CD14-positive monocyte (primary cell): ENCODE results near the gene PIAS1. TPM values are rescaled to one million over a fixed set of nuclear protein-coding genes. Genes with fewer than 3 reads are reported as not detected.

Experiments
- DNase-seq, 3 donors: peaks; one replicate each; pipeline ENCODE4 v3.0.0-alpha.2; 2011 to 2022
- H2AFZ ChIP-seq: 2 replicates; pipeline ENCODE4 v1.6.0; 2012; ENCODE audit warnings: mild to moderate bottlenecking, low read depth, low read length, inconsistent platforms; ENCODE audit not compliant: insufficient read depth, poor library complexity, severe bottlenecking
- H3K27ac ChIP-seq, 2 donors: 1 replicate in 1 of 2; 2 replicates in 1 of 2; pipeline ENCODE4 v1.5.1; 2012 to 2013; ENCODE audit warnings: low read length in 2 of 2, control low read depth in 1 of 2, inconsistent platforms in 1 of 2, low read depth in 1 of 2, mild to moderate bottlenecking in 1 of 2
- H3K27me3 ChIP-seq, 2 donors: one replicate each; pipeline versions ENCODE4 v1.6.0 to v1.6.1; 2011 to 2013; ENCODE audit warnings: low read length in 2 of 2; ENCODE audit not compliant: control insufficient read depth in 2 of 2, insufficient read depth in 2 of 2
- H3K36me3 ChIP-seq, 2 donors: replicated peaks in 1 of 2; 1 replicate in 1 of 2; 2 replicates in 1 of 2; pipeline versions ENCODE4 v1.5.1 to v1.6.1; 2012 to 2013; ENCODE audit warnings: low read length in 2 of 2, control low read depth in 1 of 2, inconsistent platforms in 1 of 2, mild to moderate bottlenecking in 1 of 2; ENCODE audit not compliant: insufficient read depth in 2 of 2, control insufficient read depth in 1 of 2
- H3K4me1 ChIP-seq, 2 donors: 1 replicate in 1 of 2; 2 replicates in 1 of 2; pipeline versions ENCODE4 v1.5.1 to v1.6.1; 2012 to 2013; ENCODE audit warnings: low read length in 2 of 2, control low read depth in 1 of 2, inconsistent platforms in 1 of 2, mild to moderate bottlenecking in 1 of 2, moderate library complexity in 1 of 2; ENCODE audit not compliant: insufficient read depth in 2 of 2, control insufficient read depth in 1 of 2
- H3K4me2 ChIP-seq: replicated peaks from 2 replicates; pipeline ENCODE3; 2012; ENCODE audit warnings: low read length, moderate library complexity, mild to moderate bottlenecking; ENCODE audit not compliant: poor library complexity, severe bottlenecking; ENCODE audit errors: extremely low read depth
- H3K4me3 ChIP-seq, 3 experiments: fragments of 200-600 bp in 1 of 3; sonication (generic) in 1 of 3; replicated peaks in 1 of 3; 1 replicate in 2 of 3; 2 replicates in 1 of 3; pipeline ENCODE4 v1.5.1; 2011 to 2013; ENCODE audit warnings: low read length in 3 of 3, mild to moderate bottlenecking in 3 of 3, control low read depth in 2 of 3, low read depth in 2 of 3, inconsistent platforms in 1 of 3, moderate library complexity in 1 of 3
- H3K79me2 ChIP-seq: 2 replicates; pipeline ENCODE4 v1.6.0; 2012; ENCODE audit warnings: mild to moderate bottlenecking, control low read depth, inconsistent platforms, low read length, moderate library complexity; ENCODE audit not compliant: insufficient read depth
- H3K9ac ChIP-seq: 2 replicates; pipeline ENCODE4 v1.6.0; 2017; ENCODE audit warnings: low read length, mild to moderate bottlenecking; ENCODE audit not compliant: insufficient read depth, poor library complexity, severe bottlenecking
- H3K9me3 ChIP-seq, 2 donors: replicated peaks in 1 of 2; 1 replicate in 1 of 2; 2 replicates in 1 of 2; pipeline versions ENCODE4 v1.5.1 to v1.6.1; 2012 to 2013; ENCODE audit warnings: low read length in 2 of 2, control low read depth in 1 of 2; ENCODE audit not compliant: control insufficient read depth in 1 of 2, insufficient read depth in 1 of 2
- H4K20me1 ChIP-seq: 2 replicates; pipeline ENCODE4 v1.6.0; 2012; ENCODE audit warnings: mild to moderate bottlenecking, low read length, control low read depth, moderate library complexity; ENCODE audit not compliant: insufficient read depth
- H3K27ac Mint-ChIP-seq, 7 donors: one replicate each; pipeline ENCODE4 v1.8.0; 2020; ENCODE audit warnings: mild to moderate bottlenecking in 7 of 7, mixed read lengths in 7 of 7, moderate library complexity in 6 of 7, inconsistent platforms in 2 of 7
- H3K27me3 Mint-ChIP-seq, 3 donors: one replicate each; pipeline ENCODE4 v1.8.0; 2021 to 2022; ENCODE audit warnings: low read depth in 3 of 3, mild to moderate bottlenecking in 3 of 3, mixed read lengths in 3 of 3, moderate library complexity in 3 of 3, inconsistent platforms in 1 of 3
- H3K36me3 Mint-ChIP-seq, 2 donors: one replicate each; pipeline ENCODE4 v1.8.0; 2020; ENCODE audit warnings: mixed read lengths in 2 of 2, inconsistent platforms in 1 of 2, mild to moderate bottlenecking in 1 of 2
- H3K4me1 Mint-ChIP-seq: one replicate; pipeline ENCODE4 v1.8.0; 2020; ENCODE audit warnings: mild to moderate bottlenecking, mixed read lengths
- H3K4me3 Mint-ChIP-seq, 2 donors: one replicate each; pipeline ENCODE4 v1.8.0; 2020; ENCODE audit warnings: mild to moderate bottlenecking in 2 of 2, mixed read lengths in 2 of 2, moderate library complexity in 1 of 2
- H3K9me3 Mint-ChIP-seq, 7 donors: one replicate each; pipeline ENCODE4 v1.8.0; 2020 to 2022; ENCODE audit warnings: mixed read lengths in 7 of 7, mild to moderate bottlenecking in 6 of 7, moderate library complexity in 6 of 7, inconsistent platforms in 2 of 7
- WGBS: methylation state at CpG from one replicate; pipeline ENCODE4 v1.1.5; 2013; ENCODE audit warnings: missing lambda C conversion rate; ENCODE audit not compliant: insufficient coverage; 5-methylcytosine and 5-hydroxymethylcytosine counted together
- intact Hi-C, 2 donors: fragments of 100-400 bp; cut with micrococcal nuclease; formaldehyde crosslinking; loops; one replicate each; pipeline versions ENCODE4 v1.15.0 to v1.15.1; 2023
- polyA plus RNA-seq, 3 donors: library from polyadenylated mRNA; depleted of rRNA in 1 of 3; unstranded in 2 of 3; stranded (reverse) in 1 of 3; fragments of 300-500 nt in 2 of 3; fragments of >200 nt in 1 of 3; fragmentation: Illumina TruSeq in 2 of 3; gene quantifications; 1 replicate in 2 of 3; 2 replicates in 1 of 3; pipeline ENCODE4 v1.2.3, GENCODE V29; 2012 to 2021
- TF ChIP-seq, protein P1 (sequence below): fragments of 200-600 bp; IDR thresholded peaks from one replicate; pipeline ENCODE4 v1.8.0; 2022; ENCODE audit warnings: antibody characterized with exemption, mild to moderate bottlenecking

Gene PIAS1
- polyA plus RNA-seq, 3 donors, result 47.3 to 109 (median 89.8) TPM

DNA sequence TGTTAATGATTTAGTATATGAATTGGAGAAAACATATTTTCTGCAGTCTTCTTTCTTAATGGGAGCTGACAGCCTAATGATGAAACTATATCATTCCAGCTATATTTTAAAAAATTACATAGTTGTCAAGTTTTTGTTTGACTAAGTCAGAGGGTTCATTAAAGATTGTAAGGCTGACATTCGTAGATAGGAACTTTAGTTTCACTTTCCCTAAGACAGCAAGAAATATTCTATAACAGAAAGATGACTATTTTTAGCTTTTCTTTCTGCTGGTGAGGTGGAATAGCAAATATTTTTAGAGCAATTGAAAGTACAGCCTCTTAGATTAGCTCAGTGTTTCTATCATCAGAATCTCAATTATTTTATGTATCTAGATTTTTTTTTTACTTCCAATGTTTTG is 60.2 kb downstream of the PIAS1 start:
- Mint-ChIP-seq H3K4me1 (peaks cover 41% of the 10 kb centered on the region), H3K27ac (peak overlapping the region in 3 of 7 donors; percentile 56 to 90 (median 87)), H3K36me3 (peaks cover 6 to 16% of the 10 kb centered on the region in 2 donors), H3K27me3 (no peaks in the 10 kb centered on the region), H3K4me3 (peak overlapping the region; percentile 61 to 76), H3K9me3 (no peaks in the 10 kb centered on the region)
- TF ChIP-seq, protein P1, sequence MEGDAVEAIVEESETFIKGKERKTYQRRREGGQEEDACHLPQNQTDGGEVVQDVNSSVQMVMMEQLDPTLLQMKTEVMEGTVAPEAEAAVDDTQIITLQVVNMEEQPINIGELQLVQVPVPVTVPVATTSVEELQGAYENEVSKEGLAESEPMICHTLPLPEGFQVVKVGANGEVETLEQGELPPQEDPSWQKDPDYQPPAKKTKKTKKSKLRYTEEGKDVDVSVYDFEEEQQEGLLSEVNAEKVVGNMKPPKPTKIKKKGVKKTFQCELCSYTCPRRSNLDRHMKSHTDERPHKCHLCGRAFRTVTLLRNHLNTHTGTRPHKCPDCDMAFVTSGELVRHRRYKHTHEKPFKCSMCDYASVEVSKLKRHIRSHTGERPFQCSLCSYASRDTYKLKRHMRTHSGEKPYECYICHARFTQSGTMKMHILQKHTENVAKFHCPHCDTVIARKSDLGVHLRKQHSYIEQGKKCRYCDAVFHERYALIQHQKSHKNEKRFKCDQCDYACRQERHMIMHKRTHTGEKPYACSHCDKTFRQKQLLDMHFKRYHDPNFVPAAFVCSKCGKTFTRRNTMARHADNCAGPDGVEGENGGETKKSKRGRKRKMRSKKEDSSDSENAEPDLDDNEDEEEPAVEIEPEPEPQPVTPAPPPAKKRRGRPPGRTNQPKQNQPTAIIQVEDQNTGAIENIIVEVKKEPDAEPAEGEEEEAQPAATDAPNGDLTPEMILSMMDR, result no peak
- Histone ChIP-seq H3K36me3 (peaks cover 0 to 23% of the 10 kb centered on the region in 2 donors), H3K4me2 (peak overlapping the region; percentile 68), H3K27me3 (no peaks in the 10 kb centered on the region), H3K79me2 (peaks cover 100% of the 10 kb centered on the region), H3K9ac (peak overlapping the region; percentile 15), H3K4me3 (peak overlapping the region; percentile 1 to 63 (median 25)), H3K27ac (peak overlapping the region in 1 of 2 donors; percentile 72), H3K9me3 (no peaks in the 10 kb centered on the region), H3K4me1 (peaks cover 3 to 23% of the 10 kb centered on the region in 2 donors), H4K20me1 (peaks cover 100% of the 10 kb centered on the region), H2AFZ (no peak overlapping the region)
- WGBS, result no CpG with 5 or more reads among the region's 1 CpG
- peak in 1 of 3 donors; percentile 7 for DNase-seq
- intact Hi-C loops, result no loop called here

DNA sequence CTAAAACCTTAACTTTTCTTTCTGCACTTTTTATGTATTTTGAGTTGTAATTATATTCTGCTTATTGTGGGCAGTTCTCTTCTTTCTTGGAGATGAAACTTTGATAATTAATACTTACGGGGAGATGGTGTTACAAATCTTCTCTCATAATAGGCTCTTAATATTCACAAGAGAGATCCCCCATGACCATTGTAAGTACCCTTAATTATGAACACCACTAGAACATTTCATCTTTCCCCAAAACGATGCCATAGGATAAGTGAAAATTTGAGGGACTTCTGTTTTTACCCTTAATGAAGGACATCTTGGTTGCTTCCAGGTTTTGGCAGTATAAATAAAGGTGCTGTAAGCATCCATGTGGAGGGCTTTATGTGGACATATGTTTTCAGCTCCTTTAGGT is 60.7 kb downstream of the PIAS1 start:
- WGBS, result no CpG with 5 or more reads among the region's 2 CpGs

More for the DNA sequence above, 60.7 kb downstream of the PIAS1 start:
- Histone ChIP-seq H3K4me1 (peaks cover 3 to 23% of the 10 kb centered on the region in 2 donors), H3K4me2 (peak overlapping the region; percentile 68), H3K9me3 (no peaks in the 10 kb centered on the region), H3K4me3 (peak overlapping the region in 2 of 3 experiments; percentile 25 to 63), H3K79me2 (peaks cover 100% of the 10 kb centered on the region), H3K36me3 (peaks cover 0 to 20% of the 10 kb centered on the region in 2 donors), H3K27ac (peak overlapping the region in 1 of 2 donors; percentile 72), H3K27me3 (no peaks in the 10 kb centered on the region), H2AFZ (no peak overlapping the region), H3K9ac (no peak overlapping the region), H4K20me1 (peaks cover 100% of the 10 kb centered on the region)
- intact Hi-C loops, result no loop called here
- DNase-seq, result no peak
- Mint-ChIP-seq H3K4me3 (peak overlapping the region; percentile 61 to 76), H3K27me3 (no peaks in the 10 kb centered on the region), H3K36me3 (peaks cover 10 to 17% of the 10 kb centered on the region in 2 donors), H3K4me1 (peaks cover 45% of the 10 kb centered on the region), H3K9me3 (peaks cover 0 to 2% (median 0%) of the 10 kb centered on the region in 7 donors), H3K27ac (peak overlapping the region in 6 of 7 donors; percentile 39 to 90 (median 68))
- TF ChIP-seq, protein P1, result no peak
